Amygdala (tissue), 56 donors: ENCODE data around the gene NCAPH2.
A peak's percentile ranks its signal among the peaks of the same experiment; 100 is the strongest.

Experiments used
- DNase-seq, 56 donors: peaks; one replicate each; lab custom pipeline; 2025; lab: John Stamatoyannopoulos, UW

The NCAPH2 gene

DNA sequence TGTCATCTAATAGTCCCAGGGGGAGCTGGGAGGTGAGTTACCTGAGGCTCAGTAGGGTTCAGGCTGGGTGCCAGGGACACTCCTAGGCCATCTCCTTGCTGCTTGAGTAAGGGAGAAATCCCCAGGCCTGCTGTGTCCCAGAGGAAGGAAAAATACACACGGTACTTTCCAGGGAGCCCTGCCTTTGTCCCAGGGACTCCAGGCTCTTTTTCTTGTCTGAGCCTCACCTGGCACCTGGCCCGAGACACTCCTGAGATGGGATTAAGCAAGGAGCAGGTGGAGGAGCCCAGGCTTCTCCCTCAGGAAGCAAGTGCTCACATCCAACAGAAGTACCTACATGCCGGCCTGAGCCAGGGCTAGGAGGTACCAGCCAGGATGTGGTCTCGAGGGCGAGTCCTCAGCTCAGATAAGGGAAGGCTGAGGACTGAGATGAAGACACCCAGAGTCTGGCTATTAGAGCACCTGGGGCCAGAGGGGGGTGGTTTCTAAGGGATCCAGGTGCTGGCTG is 36.8 kb downstream of the NCAPH2 start:
- DNase-seq: no peak

DNA sequence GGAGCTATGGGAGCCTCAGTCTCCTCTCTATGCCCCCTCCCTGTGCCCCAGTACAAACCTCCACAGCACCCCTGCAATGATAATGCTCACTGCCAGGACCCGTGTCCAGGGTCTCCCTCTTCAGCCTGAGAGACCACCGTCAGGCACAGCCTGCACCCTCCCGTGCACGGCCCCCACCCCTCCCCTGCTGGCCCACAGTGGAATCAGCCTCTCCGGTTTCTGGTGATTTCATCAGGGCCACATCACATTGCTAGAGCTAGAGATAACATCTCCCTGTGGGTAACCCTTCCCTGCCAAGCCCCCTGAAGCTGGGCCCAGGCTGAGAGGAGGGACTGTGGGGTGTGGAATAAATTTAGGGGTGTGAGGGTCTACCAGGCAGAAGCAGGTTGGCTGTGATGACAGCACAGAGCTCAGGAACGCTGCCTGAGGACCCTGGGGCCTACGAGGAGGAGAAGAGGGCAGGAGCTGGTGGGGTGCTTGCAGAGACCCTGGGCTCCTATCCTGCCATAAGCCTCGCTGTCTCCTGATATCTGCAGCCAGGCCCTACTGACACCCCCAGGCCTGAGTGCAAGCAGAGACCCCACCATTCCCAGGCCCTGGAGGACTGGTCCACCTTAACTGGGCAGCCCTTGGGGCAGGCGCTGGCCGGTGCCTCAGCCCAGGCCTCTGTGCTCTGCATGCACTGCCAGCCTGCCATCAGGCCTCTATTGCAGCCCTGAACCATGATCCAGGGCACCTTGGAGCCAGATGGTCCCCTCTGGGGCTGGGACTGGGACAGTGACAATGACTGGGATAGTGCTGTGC is 37.7 kb downstream of the NCAPH2 start, which contains the start of gene KLHDC7B:
TSS of gene KLHDC7B (plus strand) at position 378 of the 804 bp plus-strand sequence. CDS start at position 723, 345 bp downstream.
- no peak for DNase-seq

DNA sequence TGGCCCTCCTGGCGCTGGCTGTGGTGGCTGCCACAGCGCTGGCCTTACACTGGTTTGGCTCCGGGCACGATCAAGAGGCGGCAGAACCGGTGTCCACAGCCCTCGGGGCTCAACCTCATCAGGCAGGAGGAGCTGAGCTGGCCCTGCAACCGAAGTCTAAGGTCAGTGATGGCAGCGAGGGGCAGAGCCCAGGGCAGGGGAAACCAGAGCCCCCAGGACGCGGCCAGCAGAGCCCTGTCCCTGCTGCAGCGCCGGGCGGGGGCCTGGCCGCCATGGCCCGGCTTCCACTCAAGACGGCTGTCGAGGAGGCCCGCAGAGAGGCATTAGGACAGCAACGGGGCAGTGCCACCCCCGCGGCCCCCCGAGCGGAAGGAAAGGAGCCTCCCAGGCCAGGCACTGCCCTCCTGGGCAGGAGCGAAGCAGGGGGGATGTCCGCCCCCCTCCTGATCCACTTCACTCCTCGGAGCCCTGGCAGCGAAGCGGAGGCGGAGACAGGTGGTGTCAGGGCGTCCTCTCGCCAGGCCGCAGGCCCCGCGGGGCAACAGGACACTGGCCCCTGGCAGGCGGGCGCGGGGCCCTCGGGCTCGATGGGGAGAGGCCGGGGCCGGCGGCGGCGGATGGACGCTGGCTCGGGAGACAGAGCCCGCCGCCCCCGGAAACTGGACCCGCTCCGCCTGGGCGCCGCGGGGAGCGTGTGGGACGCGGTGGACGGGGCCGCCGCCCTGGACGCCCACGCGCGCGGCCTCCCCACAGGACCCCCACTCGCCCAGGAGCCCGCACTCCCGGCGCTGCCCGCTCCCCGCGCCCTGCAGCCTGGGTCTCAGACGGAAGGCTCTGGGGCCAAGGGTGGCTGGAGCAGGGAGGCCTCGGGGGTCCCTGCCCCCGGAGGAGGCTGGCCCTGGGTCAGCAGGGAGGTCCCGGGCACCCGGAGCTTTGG is 38.6 kb downstream of the NCAPH2 start:
- DNase-seq: no peak

DNA sequence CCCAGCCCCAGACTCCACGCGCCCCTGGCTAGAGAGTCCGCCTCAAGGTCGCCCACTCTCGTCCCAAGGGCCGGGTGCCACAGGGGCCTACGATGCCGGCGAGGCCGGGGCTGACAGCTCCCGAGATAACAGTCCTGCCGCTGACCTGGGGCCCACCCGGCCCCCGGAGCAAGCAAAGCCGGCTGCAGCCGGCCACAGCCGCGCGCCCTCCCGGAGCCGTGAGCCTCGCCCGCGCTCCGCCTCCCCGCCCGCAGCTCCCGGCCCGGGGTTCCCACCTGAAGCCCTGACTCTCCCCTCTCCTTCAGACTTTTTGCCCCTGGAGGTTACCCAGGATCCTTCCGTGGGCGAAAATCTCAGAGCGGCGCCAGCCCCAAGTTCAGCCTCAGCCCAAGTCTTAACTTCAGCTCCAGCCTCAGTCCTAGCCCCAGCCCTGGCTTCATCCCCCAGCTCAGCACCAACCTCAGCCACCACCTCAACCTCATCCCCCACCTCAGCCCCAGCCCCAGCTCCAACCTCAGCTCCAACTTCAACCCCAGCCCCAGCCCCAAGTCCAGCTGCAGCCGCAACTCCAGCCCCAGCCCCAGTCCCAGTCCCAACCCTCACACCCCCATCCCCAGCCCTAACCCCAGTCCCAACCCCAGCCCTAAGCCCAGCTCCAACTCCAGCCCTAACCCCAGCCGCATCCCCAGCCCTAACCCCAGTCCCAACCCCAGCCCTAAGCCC is 39.4 kb downstream of the NCAPH2 start:
- DNase-seq: no peak

DNA sequence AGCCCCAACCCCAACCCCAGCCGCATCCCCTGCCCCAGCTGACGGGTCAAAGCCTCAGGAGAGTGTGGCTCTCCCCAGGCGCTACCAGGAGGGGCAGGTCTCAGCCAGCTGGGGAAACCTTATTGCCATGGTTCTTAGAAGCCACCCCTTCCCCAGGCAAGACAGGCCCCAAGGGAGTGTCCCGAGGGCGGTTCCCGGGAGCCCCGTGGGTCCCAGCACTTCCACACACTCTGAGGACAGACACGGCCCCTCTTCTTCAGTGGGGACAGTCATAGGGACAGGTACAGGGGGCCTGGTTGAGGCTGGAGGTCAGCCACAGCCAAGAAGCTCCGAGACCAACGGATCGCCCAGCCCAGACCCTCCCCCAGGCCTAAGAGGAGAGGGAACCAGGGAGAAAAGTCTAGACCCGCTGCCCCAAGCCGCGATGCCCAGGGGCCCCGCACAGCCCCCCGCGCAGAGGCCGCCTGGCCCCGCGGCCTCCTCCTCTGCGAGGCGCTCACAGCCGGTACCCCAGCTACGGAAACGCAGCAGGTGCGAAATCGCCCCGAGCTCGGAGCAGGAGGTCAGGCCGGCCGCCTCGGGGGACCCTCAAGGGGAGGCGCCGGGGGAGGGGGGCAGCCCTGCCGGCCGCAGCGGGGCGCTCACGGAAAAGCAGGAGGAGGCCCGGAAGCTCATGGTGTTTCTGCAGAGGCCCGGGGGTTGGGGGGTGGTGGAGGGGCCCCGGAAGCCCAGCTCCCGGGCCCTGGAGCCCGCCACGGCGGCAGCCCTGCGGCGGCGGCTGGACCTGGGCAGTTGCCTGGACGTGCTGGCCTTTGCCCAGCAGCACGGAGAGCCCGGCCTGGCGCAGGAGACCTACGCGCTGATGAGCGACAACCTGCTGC is 40.3 kb downstream of the NCAPH2 start:
- no peak for DNase-seq

DNA sequence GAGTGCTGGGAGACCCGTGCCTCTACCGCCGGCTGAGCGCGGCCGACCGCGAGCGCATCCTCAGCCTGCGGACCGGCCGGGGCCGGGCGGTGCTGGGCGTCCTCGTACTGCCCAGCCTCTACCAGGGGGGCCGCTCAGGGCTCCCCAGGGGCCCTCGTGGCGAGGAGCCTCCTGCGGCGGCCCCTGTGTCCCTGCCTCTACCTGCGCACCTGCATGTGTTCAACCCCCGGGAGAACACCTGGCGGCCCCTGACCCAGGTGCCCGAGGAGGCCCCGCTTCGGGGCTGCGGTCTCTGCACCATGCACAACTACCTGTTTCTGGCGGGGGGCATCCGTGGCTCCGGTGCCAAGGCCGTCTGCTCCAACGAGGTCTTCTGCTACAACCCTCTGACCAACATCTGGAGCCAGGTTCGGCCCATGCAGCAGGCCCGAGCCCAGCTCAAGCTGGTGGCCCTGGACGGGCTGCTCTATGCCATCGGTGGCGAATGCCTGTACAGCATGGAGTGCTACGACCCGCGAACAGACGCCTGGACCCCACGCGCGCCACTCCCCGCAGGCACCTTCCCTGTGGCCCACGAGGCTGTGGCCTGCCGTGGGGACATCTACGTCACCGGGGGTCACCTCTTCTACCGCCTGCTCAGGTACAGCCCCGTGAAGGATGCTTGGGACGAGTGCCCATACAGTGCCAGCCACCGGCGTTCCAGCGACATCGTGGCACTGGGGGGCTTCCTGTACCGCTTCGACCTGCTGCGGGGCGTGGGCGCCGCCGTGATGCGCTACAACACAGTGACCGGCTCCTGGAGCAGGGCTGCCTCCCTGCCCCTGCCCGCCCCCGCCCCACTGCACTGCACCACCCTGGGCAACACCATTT is 41.1 kb downstream of the NCAPH2 start:
- DNase-seq: no peak

DNA sequence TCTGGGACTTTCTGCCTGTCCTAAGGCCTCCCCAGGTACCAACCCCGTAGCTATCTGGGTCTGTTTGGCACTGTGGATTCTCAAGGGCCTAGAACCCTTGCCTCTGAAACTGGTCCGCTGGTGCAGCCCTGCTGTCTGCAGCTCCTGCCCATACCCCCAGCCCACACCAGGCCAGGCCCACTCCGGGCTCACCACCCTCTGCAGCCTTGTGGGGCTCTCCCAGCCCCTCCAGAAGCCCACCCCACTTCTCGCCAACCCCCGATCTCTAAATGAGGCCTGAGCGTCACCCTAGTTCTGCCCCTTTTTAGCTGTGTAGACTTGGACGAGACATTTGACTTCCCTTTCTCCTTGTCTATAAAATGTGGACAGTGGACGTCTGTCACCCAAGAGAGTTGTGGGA is 42.4 kb downstream of the NCAPH2 start:
- no peak for DNase-seq

DNA sequence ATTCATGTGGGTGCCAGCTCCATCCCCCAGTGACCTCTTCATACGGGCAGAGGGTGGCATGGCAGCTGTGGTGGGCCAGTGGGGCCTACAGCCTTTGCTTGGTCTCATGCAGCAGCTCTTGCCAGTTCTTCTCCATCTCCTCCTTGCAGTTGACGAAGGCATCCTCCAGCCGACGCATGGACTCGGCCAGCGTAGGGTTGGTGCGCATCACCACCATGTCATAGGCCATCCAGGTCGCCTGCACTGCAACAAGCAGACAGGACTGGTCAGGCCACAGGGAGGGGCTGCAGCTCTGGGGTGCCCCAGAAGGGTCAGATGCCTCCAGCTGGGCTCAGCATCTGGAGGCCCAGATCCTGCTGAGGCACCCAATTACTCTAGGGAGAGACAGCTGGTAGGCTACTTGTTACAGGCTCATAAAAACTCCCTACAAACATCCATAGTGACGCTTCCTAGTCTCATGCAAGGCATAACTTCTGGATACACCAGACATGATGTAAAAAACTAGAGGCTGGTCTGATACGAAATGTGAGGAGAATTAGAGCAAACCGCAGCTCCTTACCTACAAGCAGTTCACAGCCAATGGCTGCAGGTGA is 43.2 kb downstream of the NCAPH2 start:
- DNase-seq: no peak

DNA sequence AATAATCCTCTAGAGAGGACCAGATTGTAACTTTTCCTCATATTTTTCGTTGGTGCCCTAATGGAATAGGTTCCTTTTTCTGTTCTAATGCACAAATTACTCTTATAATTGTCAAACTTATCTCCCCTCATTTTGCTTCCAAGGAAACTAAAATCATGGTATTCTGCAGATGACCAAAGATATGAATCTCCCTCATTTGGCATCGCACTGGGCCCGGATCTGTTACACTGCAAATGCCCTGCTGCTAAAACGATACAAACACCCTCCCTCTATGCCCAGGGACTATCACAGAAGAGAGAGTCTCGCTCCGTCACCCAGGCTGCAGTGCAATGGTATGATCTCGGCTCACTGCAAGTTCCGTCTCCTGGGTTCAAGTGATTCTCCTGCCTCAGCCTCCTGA is 45.3 kb downstream of the NCAPH2 start:
- no peak for DNase-seq

DNA sequence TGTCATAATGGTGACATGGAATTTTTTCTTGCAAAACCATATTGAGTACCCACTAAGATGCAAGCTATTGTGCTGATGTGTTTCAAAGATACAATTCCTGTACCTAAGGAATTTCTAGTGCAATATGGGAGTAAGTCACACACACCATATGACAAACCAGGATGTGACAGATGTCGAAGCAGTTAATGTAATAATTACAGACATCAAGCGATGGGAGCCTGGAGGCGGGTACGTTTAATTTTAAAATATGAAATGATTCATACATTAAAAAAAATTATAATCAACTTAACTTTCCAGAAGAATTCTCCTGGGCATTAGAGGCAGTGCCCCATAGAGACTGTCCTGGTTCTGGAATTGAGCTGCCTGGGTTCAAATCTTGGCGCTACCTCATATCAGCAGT is 48.7 kb downstream of the NCAPH2 start:
- peak in 1 of 56 donors; percentile 12 for DNase-seq

DNA sequence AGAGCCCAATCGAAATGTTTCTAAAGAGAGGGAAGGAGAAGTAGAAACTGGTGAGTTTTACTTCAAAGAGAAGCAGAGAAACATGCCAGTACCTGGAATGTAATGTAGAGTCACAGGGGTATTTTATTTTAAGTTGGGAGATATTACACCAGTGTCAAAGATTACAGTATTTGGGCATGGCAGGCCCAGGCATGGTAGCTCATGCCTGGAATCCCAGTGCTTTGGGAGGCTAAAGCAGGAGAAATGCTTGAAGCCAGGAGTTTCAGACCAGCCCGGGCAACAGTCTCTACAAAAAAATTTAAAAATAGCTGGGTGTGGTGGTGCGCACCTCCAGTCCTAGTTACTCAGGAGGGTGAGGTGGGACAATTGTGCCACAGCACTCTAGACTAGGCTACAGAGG is 52.0 kb downstream of the NCAPH2 start:
- DNase-seq: no peak

DNA sequence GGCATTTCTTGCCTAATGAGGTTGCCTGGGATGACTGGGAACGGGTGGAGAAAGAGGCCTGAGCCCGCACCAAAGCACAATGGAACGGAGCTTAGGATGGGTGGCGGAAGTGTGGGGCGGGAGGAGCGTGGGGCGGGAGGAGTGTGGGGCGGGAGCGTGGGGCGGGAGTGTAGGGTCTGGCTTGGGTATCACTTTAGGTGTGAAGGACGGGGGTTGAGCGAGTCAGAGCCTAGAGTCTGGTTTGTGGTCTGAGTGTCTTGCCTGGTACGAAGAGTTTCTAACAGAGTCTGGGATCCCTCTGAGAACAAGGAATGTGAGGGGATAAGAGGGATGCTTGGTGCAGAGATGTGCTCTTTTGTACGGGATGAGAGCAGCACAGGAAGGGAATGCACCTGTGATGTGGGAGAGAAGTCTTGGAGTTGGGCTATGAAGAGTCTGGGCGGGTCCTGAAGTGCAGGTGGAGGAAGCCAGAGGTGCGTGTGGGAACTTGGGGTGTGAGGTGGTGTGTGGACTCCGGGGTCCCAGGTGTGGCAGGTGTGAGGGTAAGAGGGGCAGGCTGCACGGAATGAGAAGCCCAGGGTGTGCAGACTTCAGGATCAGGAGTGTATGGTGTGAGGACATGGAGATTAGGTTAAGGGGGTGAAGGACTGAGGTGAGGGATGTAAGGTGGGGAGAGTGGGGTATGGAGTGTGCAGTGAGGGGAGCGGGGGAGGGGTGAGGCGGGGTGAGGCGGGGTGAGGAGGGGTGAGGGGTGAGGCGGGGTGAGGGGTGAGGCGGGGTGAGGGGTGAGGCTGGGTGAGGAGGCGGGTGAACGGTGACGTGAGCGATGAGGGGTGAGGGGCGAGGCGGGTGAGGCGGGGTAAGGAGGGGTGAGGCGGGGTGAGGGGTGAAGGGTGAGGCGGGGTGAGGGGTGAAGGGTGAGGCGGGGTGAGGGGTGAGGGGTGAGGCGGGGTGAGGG is 53.7 kb downstream of the NCAPH2 start:
- DNase-seq: no peak

DNA sequence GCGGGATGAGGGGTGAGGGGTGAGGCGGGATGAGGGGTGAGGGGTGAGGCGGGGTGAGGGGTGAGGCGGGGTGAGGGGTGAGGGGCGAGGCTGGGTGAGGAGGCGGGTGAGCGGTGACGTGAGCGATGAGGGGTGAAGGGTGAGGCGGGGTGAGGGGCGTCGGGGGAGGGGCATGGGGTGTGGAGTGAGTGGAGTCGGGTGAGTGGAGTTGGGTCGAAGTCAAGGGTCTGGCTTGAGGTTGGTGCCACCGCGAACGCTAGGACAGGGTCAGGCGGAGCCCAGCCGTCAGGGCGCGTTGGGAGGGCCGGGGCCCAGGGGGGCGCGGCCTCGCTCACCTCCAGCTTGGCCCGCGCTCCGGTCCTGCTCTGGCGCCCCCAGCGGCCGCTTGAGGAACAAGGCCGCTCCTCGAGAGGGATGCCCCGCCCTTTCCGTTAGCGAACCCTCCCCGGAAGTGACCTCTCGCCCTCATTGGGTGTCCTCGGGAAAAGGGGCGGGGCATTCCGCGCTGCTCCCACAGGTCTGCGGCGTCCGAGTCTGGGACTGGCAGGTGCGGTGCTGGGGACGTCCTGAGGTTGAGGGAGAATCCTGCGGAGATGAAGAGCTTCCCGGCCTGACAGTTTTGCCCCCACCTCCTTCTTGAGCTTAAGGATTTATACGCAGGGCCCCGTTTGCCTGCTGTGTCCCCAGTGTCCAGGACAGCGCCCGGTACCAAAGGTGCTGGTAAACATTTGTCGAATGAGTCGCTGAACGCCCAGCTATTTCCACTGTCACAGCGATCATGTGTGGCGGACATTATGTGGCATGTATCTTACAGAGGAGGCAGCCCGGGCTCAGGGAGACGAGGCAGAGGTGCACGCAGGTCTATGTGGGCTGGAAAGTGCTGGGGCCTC is 54.7 kb downstream of the NCAPH2 start, which contains the start of gene SYCE3:
TSS of gene SYCE3 (minus strand) at position 397 of the 890 bp plus-strand sequence. CDS start 6,514 bp downstream, outside the sequence.
- peak; percentile 36 to 97 (median 88) for DNase-seq

DNA sequence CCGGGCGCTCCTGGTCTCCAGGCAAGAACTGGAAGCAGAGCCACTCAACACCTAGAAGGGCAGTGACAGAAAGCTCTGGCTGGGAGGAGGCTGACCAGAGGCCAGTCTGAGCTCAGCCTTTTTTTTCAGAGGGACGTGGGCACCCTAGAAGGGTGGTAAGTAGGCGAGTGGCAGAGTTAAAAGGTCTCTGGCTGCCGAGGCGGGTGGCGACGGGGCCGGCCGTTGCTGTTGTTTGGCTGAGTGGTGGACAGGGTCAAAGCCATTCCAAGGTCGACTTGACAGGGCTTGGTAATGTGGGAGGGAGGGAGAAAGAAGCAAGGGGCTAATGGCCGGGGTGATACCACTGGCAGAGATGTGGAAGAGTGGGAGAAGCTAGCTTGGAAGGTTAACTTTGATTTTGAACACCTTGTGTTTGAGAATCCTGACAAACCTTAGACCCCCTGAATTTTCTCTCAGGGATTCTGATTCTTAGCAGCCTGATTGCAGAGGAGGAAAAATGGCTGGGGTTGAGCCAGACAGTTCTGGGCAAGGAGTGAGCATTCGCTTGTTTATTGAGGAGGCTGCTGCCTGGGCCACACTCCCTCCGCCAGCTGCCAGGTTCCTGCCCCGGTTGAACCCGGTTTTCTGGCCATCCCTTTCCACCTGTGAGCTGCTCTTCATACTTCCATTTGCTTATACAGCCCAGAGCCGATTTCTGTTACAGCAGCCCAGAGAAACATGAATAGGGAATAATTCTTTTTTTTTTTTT is 55.6 kb downstream of the NCAPH2 start:
- DNase-seq: peak in 6 of 56 donors; percentile 15 to 49 (median 20)

DNA sequence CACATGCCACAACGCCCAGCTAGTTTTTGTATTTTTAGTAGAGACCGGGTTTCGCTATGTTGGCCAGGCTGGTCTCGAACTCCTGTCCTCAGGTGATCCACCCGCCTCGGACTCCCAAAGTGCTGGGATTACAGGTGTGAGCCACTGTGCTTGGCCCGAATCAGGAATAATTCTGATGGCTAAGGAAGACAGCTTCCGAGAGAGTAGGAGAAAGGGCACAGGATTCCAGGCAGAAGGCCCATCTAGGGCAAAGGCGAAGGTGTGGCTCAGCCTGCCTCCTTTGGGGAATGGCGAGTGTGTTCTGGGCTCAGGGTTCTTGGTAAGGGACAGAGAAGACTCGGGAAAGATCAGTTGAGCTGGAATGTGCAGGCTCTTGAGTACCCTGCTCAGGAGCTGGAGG is 56.3 kb downstream of the NCAPH2 start:
- no peak for DNase-seq
